ENCODE measurements around the gene PTGR2. TPM values are rescaled to one million over a fixed set of nuclear protein-coding genes. Genes with fewer than 3 reads are reported as not detected.
"Not testable (repeated sequence)": the region's sequence is repeated elsewhere in the genome, so short reads cannot be mapped to it uniquely, and the experiment has no call there.

Gene PTGR2
- total RNA-seq, 1 donor = 0.63 TPM

DNA sequence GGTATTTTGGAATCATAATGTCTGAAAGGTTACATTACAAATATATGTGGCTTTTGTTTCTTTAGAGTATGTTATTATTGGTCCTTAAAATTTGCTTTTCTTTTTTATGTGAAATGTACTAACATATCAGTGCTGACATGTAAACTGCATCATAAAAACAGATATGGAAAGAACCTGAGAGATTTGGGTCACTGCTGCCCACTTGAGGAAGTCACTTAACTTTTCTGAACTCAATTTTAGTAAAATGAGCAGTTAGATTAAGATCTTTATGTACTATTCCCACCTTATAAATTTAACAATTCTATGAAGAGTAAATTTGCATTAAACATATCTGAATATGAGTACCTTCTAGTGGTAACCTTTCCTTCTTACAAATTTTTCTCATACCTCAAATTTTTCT, 7.5 kb downstream of the PTGR2 start:
- Histone ChIP-seq H3K4me3 (ENCODE audit: low read length) (no peak overlapping the region), H3K9me3 (ENCODE audit: low read depth, low read length) (no peaks in the 10 kb centered on the region), H3K4me1 (ENCODE audit: insufficient read depth, low read length) (peaks cover 8% of the 10 kb centered on the region), H3K27me3 (ENCODE audit: insufficient read depth, low read length) (no peaks in the 10 kb centered on the region)

- H3K27me3 ChIP-seq (ENCODE audit: insufficient read depth, low read length) = no peaks in the 10 kb centered on the region
- H3K4me1 ChIP-seq (ENCODE audit: insufficient read depth, low read length) = peaks cover 8% of the 10 kb centered on the region
- no peaks in the 10 kb centered on the region for H3K9me3 ChIP-seq (ENCODE audit: low read depth, low read length)
- no peak overlapping the region for H3K4me3 ChIP-seq (ENCODE audit: low read length)
Measured at GRCh38 chr14:73861073-73861472, 9.4 kb downstream of the PTGR2 start.

DNA sequence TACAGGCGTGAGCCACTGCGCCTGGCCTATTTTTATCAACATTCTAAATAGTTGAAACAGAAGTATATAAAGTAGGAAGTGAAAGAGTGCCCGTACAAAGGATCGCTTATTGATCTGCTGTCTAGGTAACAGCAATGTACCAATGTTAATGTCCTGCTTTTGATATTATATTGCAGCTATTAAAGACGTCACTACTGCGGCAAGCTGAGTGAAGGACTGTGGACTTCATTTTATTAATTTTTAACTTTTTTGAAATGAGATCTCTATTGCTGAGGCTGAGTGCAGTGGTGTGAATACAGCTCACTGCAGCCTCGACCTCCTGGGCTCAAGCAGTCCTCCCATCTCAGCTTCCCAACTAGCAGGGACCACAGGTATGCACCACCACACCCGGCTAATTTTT, 10.8 kb downstream of the PTGR2 start:
- Histone ChIP-seq H3K27me3 (ENCODE audit: insufficient read depth, low read length) (no peaks in the 10 kb centered on the region), H3K4me1 (ENCODE audit: insufficient read depth, low read length) (peaks cover 8% of the 10 kb centered on the region), H3K9me3 (ENCODE audit: low read depth, low read length) (no peaks in the 10 kb centered on the region), H3K4me3 (ENCODE audit: low read length) (no peak overlapping the region)

DNA sequence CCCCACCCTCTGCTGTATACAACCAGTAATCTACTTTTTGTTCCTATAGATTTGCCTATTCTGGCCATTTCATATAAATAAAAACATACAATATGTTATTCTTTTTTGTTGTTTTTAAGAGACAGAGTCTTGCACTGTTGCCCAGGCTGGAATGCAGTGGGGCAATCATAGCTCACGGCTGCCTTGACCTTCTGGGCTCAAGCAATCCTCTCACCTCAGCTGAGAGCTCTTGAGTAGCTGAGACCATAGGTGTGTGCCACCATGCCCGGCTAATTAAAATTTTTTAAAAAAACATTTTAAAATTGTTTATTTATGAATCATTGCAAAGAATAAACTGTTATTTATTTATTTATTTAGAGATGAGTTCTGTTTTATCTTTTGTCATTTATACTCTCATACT, 11.6 kb downstream of the PTGR2 start:
- no peak overlapping the region for H3K4me3 ChIP-seq (ENCODE audit: low read length)
- no peaks in the 10 kb centered on the region for H3K27me3 ChIP-seq (ENCODE audit: insufficient read depth, low read length)
- no peaks in the 10 kb centered on the region for H3K9me3 ChIP-seq (ENCODE audit: low read depth, low read length)
- H3K4me1 ChIP-seq (ENCODE audit: insufficient read depth, low read length) = peaks cover 8% of the 10 kb centered on the region

- H3K9me3 ChIP-seq (ENCODE audit: low read depth, low read length) = no peaks in the 10 kb centered on the region
- H3K4me3 ChIP-seq (ENCODE audit: low read length) = no peak overlapping the region
- H3K4me1 ChIP-seq (ENCODE audit: insufficient read depth, low read length) = peaks cover 8% of the 10 kb centered on the region
- no peaks in the 10 kb centered on the region for H3K27me3 ChIP-seq (ENCODE audit: insufficient read depth, low read length)
Measured at GRCh38 chr14:73865534-73866113, 14.0 kb downstream of the PTGR2 start.

- not testable (repeated sequence) for H3K4me3 ChIP-seq (ENCODE audit: low read length); H3K9me3 ChIP-seq (ENCODE audit: low read depth, low read length); H3K27me3 ChIP-seq (ENCODE audit: insufficient read depth, low read length); H3K4me1 ChIP-seq (ENCODE audit: insufficient read depth, low read length)
Measured at GRCh38 chr14:73869754-73870153, 18.1 kb downstream of the PTGR2 start.

GRCh38 chr14:73870525-73871235, 19.0 kb downstream of the PTGR2 start:
- no peak overlapping the region for H3K4me3 ChIP-seq (ENCODE audit: low read length)
- H3K27me3 ChIP-seq (ENCODE audit: insufficient read depth, low read length) = no peaks in the 10 kb centered on the region
- no peaks in the 10 kb centered on the region for H3K4me1 ChIP-seq (ENCODE audit: insufficient read depth, low read length)
- no peaks in the 10 kb centered on the region for H3K9me3 ChIP-seq (ENCODE audit: low read depth, low read length)

DNA sequence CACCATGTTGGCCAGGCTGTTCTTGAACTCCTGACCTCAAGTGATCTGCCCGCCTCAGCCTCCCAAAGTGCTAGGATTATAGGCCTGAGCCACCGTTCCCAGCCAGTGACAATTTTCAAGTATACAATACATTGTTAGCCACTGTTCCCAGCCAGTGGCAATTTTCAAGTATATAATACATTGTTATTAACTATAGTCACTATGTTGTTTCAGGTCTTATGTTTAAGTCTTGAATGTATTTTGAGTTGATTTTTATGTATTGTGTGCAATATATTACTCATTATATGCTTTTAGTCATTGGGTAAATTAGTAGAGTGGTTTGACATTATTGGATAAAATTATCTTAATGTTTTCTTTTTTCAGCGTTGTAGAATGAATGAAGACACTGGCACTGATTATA, 22.0 kb downstream of the PTGR2 start:
- Histone ChIP-seq H3K4me1 (ENCODE audit: insufficient read depth, low read length) (no peaks in the 10 kb centered on the region), H3K4me3 (ENCODE audit: low read length) (no peak overlapping the region), H3K9me3 (ENCODE audit: low read depth, low read length) (no peaks in the 10 kb centered on the region), H3K27me3 (ENCODE audit: insufficient read depth, low read length) (no peaks in the 10 kb centered on the region)

DNA sequence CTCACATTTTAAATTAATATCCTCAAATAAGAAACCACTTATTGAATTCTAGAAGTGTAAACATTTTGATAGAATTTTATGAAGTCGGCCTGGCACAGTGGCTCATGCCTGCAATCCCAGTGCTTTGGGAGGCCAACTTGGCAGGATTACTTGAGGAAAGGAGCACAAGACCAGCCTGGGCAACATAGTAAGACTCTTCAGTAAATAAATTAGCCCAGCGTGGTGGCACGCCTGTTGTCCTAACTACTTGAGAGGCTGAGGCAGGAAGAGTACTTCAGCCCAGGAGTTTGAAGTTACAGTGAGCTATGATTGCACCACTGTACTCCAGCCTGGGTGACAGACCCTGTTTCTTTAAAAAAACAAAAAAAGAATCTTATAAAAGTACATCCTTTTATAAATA, 26.2 kb downstream of the PTGR2 start:
- Histone ChIP-seq H3K4me3 (ENCODE audit: low read length) (no peak overlapping the region), H3K27me3 (ENCODE audit: insufficient read depth, low read length) (no peaks in the 10 kb centered on the region), H3K4me1 (ENCODE audit: insufficient read depth, low read length) (no peaks in the 10 kb centered on the region), H3K9me3 (ENCODE audit: low read depth, low read length) (no peaks in the 10 kb centered on the region)

DNA sequence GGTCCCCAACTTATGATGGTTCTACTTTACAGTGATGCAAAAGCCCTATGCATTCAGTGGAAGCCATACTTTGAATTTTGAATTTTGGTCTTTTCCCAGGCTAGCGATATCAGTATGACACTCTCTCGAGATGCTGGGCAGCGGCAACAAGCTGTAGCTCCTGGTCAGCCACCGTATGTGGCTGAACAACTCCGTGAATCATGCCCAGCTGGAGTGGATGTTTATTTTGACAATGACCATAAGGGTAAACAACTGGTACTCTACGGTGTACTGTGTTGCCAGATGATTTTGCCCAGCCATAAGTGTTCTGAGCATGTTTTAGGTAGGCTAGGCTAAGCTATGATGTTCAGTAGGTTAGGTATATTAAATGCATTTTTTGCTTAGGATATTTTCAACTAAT, 26.8 kb downstream of the PTGR2 start:
- H3K4me3 ChIP-seq (ENCODE audit: low read length) = no peak overlapping the region
- no peaks in the 10 kb centered on the region for H3K4me1 ChIP-seq (ENCODE audit: insufficient read depth, low read length)
- H3K9me3 ChIP-seq (ENCODE audit: low read depth, low read length) = no peaks in the 10 kb centered on the region
- no peaks in the 10 kb centered on the region for H3K27me3 ChIP-seq (ENCODE audit: insufficient read depth, low read length)

DNA sequence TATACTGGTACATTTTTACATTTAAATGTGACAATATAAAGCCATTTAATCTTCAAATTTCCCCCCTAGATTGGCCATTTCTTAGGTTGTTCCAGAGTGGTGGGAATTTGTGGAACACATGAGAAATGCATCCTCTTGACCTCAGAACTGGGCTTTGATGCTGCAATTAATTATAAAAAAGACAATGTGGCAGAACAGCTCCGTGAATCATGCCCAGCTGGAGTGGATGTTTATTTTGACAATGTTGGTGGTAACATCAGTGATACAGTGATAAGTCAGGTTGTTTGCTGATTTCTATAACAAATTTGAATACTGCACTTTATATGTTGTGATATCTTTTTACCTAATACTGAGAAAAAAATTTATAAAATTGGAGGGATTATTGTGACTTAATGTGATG, 27.4 kb downstream of the PTGR2 start:
- Histone ChIP-seq H3K4me3 (ENCODE audit: low read length) (no peak overlapping the region), H3K27me3 (ENCODE audit: insufficient read depth, low read length) (no peaks in the 10 kb centered on the region), H3K4me1 (ENCODE audit: insufficient read depth, low read length) (no peaks in the 10 kb centered on the region), H3K9me3 (ENCODE audit: low read depth, low read length) (no peaks in the 10 kb centered on the region)

DNA sequence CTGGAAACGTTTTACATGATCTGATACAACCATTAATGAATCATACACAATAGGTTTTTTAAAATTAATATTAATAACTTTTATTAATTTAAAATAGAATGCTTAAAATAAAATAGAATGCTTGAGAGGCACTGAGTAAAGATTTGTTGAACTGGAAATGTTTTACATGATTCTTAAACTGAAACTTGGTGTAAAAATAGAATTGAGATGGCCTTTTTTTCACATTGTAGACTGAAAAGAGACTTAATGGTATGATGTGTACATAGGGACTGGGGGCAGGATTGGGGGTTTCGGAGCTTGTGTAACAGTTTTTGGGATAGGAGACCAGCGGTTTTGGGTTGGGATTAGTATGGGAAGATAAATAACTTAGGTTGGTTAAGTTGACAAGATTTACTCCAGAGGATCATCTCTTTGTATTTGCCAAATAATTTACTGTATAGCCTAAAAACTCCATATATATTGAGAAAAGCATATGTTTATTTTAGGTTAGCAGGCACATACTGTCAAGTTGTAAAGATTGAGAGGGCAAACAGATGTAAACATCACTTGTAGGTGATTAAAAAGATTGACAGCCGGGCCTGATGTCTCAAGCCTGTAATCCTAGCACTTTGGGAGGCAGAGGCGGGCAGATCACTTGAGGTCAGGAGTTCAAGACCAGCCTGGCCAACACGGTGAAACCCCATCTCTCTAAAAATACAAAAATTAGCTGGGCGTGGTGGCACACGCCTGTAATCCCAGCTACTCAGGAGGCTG, 33.0 kb downstream of the PTGR2 start:
- Histone ChIP-seq H3K4me3 (ENCODE audit: low read length) (no peak overlapping the region), H3K27me3 (ENCODE audit: insufficient read depth, low read length) (no peaks in the 10 kb centered on the region), H3K9me3 (ENCODE audit: low read depth, low read length) (no peaks in the 10 kb centered on the region), H3K4me1 (ENCODE audit: insufficient read depth, low read length) (peaks cover 30% of the 10 kb centered on the region)

- no peaks in the 10 kb centered on the region for H3K27me3 ChIP-seq (ENCODE audit: insufficient read depth, low read length)
- peaks cover 35% of the 10 kb centered on the region for H3K4me1 ChIP-seq (ENCODE audit: insufficient read depth, low read length)
- H3K4me3 ChIP-seq (ENCODE audit: low read length) = peak within 1 kb of the TSS; percentile 97
Measured at GRCh38 chr14:73886449-73887317, 35.1 kb downstream of the PTGR2 start, which contains the start of gene ZNF410. TSS of gene ZNF410 (plus strand) at chr14:73886859. CDS start at chr14:73892176, 5,317 bp downstream.

DNA sequence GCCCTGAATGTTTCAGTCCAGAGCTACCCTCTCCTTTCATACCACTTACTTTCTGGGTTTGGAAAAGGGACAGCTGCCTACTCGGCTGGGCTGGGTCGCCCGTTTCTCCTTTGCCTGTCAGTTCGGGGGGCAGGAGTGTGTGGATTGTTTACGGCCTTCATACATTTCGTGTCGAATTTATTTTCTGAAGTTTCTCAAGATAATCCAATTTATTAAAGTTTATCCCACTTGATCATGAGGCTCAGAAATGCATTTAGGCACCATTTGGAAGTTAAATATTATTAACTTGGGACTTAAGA, 35.6 kb downstream of the PTGR2 start:
- Histone ChIP-seq H3K27me3 (ENCODE audit: insufficient read depth, low read length) (no peaks in the 10 kb centered on the region), H3K9me3 (ENCODE audit: low read depth, low read length) (no peaks in the 10 kb centered on the region), H3K4me1 (ENCODE audit: insufficient read depth, low read length) (peaks cover 35% of the 10 kb centered on the region), H3K4me3 (ENCODE audit: low read length) (peak overlapping the region; percentile 97)

More at GRCh38 chr14:73886449-73887317, 35.1 kb downstream of the PTGR2 start, which contains the start of gene ZNF410:
- H3K9me3 ChIP-seq (ENCODE audit: low read depth, low read length) = no peaks in the 10 kb centered on the region
